Stimulated activated CD8-positive, alpha-beta memory T cell treated with anti-CD3 and anti-CD28 coated beads, Interleukin-7, amount 100 ng/mL, for 1 hour (primary cell): ENCODE measurements around the gene BCAN.

Source experiments
- DNase-seq, 2 donors: peaks; one replicate each; pipeline ENCODE4 v3.0.0-alpha.2; 2020; ENCODE audit warnings: low read depth in 2 of 2

The BCAN gene

GRCh38 chr1:156696755-156697154 lies 54.8 kb downstream of the BCAN start:
- DNase-seq = no peak

- DNase-seq = no peak
Observed at GRCh38 chr1:156697481-156697880, 55.6 kb downstream of the BCAN start.

GRCh38 chr1:156698995-156699394 lies 57.1 kb downstream of the BCAN start:
- no peak for DNase-seq

GRCh38 chr1:156700736-156701531 lies 59.0 kb downstream of the BCAN start:
- no peak for DNase-seq

- no peak for DNase-seq
Observed at GRCh38 chr1:156703336-156703735, 61.4 kb downstream of the BCAN start.

- DNase-seq = no peak
Observed at GRCh38 chr1:156703741-156704140, 61.8 kb downstream of the BCAN start.

GRCh38 chr1:156704166-156704711 lies 62.3 kb downstream of the BCAN start:
- no peak for DNase-seq

- no peak for DNase-seq
Observed at GRCh38 chr1:156704930-156705320, 63.0 kb downstream of the BCAN start.

- no peak for DNase-seq
Observed at GRCh38 chr1:156705321-156705917, 63.5 kb downstream of the BCAN start, which contains the start of gene CRABP2. Gene CRABP2 (minus strand): TSS chr1:156705583. CDS start chr1:156705446, 137 bp downstream.

GRCh38 chr1:156705918-156706656 lies 64.2 kb downstream of the BCAN start:
- DNase-seq = peak; percentile 30 to 53

- no peak for DNase-seq
Observed at GRCh38 chr1:156706657-156707416, 64.9 kb downstream of the BCAN start.

- no peak for DNase-seq
Observed at GRCh38 chr1:156707417-156708217, 65.7 kb downstream of the BCAN start.

GRCh38 chr1:156708218-156708661 lies 66.3 kb downstream of the BCAN start:
- no peak for DNase-seq

- no peak for DNase-seq
Observed at GRCh38 chr1:156709031-156709430, 67.1 kb downstream of the BCAN start.
